Measurements from ENCODE around the gene ATG10. TPM values are rescaled to one million over a fixed set of nuclear protein-coding genes. Genes with fewer than 3 reads are reported as not detected.
"Not testable (repeated sequence)": the region's sequence is repeated elsewhere in the genome, so short reads cannot be mapped to it uniquely, and the experiment has no call there.

ATG10 gene
- total RNA-seq, 1 donor from 2014 or later: 7.6 TPM

- intact Hi-C loops (cut with micrococcal nuclease): no loop called here
These were observed 139.4 kb downstream of the ATG10 start for GRCh38 chr5:82111191-82111590.

DNA sequence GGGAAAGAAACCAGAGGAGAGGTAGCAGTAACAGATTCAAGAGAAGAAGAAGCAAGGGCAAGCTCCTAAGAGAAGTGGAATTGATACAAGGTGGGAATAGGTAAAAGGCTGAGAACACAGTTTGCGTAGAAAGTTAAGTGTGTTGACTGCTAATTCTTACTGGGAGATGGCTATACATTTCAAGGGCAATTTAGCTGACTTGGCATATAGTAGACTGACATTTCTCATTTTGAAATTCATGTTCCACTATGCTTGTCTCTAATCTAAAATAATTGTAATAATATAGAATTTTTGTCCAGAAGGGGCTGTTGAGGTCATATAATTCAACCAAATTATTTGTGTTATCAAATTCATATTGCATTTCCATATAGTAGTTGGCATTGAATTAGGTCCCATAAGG, 144.0 kb downstream of the ATG10 start:
- intact Hi-C loops (cut with micrococcal nuclease): no loop called here

- intact Hi-C loops (cut with micrococcal nuclease): no loop called here
These were observed 148.1 kb downstream of the ATG10 start for GRCh38 chr5:82119889-82120288.

GRCh38 chr5:82129723-82130285, 158.0 kb downstream of the ATG10 start:
- intact Hi-C loops (cut with micrococcal nuclease): no loop called here

DNA sequence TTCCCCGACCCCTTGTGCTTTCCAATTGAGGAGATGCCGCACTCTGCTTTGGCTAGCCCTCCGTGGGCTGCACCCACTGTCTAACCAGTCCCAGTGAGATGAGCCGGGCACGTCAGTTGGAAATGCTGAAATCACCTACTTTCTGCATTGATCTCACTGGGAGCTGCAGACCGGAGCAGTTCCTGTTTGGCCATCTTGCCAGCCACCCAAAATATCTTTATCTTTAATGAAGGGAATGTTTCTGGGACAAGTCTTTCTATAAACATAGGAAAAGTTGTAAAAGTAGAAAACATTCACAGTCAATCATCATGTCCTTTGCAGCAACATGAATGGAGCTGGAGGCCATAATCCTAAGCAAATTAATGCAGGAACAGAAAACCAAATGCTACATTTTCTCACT, 158.8 kb downstream of the ATG10 start:
- intact Hi-C loops (cut with micrococcal nuclease): no loop called here

DNA sequence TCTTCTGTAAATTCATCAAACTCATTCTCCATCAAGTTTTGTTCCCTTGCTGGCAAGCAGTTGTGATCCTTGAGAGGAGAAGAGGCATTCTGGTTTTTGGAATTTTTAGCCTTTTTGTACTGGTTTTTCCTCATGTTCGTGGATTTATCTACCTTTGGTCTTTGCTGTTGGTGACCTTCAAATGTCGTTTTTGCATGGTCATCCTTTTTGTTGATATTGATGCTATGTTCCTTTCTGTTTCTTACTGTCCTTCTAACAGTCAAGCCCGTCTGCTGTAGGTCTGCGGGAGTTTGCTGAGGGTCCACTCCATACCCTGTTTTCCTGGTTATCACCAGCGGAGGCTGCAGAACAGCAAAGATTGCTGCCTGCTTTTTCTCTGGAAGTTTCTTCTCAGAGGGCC, 165.4 kb downstream of the ATG10 start:
- intact Hi-C loops (cut with micrococcal nuclease): no loop called here

DNA sequence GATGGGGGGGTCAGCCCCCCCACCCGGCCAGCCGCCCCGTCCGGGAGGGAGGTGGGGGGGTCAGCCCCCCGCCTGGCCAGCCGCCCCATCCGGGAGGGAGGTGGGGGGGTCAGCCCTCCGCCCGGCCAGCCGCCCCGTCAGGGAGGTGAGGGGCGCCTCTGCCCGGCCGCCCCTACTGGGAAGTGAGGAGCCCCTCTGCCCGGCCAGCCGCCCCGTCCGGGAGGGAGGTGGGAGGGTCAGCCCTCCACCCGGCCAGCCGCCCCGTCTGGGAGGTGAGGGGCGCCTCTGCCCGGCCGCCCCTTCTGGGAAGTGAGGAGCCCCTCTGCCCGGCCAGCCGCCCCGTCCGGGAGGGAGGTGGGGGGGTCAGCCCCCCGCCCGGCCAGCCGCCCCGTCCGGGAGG, 168.0 kb downstream of the ATG10 start:
- intact Hi-C loops (cut with micrococcal nuclease): not testable (repeated sequence)

DNA sequence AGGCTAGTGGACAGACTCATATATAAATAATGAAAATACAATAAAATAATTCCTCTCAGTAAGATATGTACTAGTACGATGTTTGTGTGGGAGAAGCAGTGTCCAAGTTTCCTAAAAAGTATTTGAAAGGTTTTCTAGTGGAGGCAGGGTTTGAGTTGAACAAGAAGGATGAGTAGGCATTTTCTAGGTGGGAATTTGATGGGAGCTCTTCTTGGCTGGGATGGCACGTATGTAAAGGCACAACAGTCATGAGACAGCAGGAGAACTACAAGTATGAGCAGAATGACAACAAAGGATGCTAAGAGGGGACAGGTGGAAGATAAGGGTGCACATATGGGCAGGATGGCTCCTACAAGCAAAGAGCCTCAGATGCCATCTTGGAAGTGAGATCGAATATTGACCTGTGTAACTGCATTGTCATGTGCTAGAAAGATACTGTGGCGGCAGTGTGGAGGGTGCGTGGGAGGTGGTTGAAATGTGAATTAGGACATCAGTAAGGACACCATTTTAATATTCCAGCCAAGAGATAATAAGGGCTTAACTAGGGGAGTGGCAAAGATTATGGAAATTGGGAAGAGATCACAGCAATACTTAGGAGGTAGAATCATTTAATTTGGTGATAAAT, 170.5 kb downstream of the ATG10 start:
- intact Hi-C loops (cut with micrococcal nuclease): no loop called here

DNA sequence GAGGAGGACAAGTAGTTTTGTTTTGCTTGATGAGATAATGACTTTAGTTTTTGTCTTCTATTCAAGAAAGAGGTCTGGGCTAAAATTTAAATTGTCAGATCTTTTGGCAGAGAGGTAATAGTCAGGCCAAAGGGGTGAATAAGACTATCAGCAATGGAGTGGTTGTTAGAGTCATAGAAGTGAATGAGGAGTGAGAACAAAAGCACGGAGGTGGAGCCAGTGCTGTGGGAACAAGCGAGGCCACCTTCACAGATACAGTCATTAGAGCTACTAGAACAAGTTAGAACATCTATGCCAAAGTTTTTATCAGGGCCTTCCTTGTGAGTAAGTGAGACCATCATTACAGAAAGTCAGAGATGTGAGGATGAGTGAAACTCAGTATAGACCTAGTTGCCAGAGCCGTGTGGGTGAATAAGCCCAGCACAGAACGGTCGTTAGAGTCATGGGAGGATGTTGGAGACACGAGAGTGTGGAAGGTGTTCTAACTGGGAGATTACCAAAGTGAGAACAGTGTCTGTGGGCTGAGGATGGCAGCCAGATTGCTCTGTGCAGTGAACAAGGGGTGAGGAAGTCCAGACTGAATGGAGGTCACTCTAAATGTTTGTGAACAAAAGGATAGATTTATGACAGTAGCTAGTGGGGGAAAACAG, 171.2 kb downstream of the ATG10 start:
- intact Hi-C loops (cut with micrococcal nuclease): no loop called here

DNA sequence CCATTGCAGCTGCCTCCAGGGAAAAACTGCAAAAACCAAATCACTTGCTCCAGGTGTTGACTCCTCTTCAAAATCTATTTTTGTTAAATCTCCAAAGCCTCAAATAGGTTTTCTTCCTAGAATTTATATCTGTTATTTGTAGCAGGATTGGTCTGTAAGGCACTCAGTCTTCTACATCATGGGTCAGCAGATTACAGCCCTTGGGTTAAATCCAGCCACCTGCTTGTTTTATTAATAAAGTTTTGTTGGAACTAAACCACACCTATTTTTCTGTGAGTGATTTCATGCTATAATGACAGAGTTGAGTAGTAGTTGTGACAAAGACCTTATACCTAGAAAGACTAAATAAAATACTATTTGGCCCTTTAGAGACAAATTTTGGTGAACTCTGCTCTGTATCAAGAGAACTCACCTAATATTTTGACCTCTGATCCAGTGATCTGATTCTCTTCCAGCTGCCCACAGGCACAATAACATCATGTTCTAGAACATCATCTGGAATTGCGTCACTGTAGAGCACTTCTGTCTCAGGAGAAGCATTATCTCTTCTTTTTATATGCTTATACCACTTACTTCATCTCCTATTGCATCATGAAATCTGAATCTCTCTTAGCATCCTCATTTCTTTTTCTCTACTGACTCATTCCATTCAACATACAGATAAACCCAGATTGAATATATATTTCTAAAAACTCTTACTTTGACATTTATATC, 176.2 kb downstream of the ATG10 start:
- intact Hi-C loops (cut with micrococcal nuclease): no loop called here

- intact Hi-C loops (cut with micrococcal nuclease): no loop called here
These were observed 177.6 kb downstream of the ATG10 start for GRCh38 chr5:82149434-82149833.

GRCh38 chr5:82150559-82150958, 178.7 kb downstream of the ATG10 start:
- intact Hi-C loops (cut with micrococcal nuclease): no loop called here

- intact Hi-C loops (cut with micrococcal nuclease): no loop called here
These were observed 179.4 kb downstream of the ATG10 start for GRCh38 chr5:82151204-82151603.

GRCh38 chr5:82151662-82152061, 179.8 kb downstream of the ATG10 start:
- intact Hi-C loops (cut with micrococcal nuclease): no loop called here

GRCh38 chr5:82152978-82153481, 181.2 kb downstream of the ATG10 start:
- intact Hi-C loops (cut with micrococcal nuclease): no loop called here

DNA sequence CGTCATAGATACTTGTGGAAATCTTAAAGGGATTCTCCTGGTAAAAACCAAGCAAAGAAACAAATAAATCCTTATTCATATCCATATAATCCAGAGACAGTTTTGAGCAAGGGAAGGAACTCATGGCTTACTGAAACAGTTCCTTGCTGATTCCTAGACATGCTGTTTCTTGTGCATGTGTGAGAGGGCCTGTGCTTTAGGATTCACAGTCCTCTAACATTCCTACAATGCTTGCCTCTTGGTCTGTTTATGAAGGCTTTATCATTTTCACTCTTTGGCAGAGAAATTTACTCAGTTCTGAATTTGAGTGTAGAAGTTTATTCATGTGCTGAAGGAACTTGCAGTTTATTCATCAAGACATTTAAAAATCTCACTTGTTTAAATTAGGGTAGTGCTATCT, 183.0 kb downstream of the ATG10 start:
- intact Hi-C loops (cut with micrococcal nuclease): no loop called here

GRCh38 chr5:82155305-82155704, 183.5 kb downstream of the ATG10 start:
- intact Hi-C loops (cut with micrococcal nuclease): no loop called here

GRCh38 chr5:82156874-82157273, 185.1 kb downstream of the ATG10 start:
- intact Hi-C loops (cut with micrococcal nuclease): no loop called here

GRCh38 chr5:82158755-82159413, 187.1 kb downstream of the ATG10 start:
- intact Hi-C loops (cut with micrococcal nuclease): no loop called here

DNA sequence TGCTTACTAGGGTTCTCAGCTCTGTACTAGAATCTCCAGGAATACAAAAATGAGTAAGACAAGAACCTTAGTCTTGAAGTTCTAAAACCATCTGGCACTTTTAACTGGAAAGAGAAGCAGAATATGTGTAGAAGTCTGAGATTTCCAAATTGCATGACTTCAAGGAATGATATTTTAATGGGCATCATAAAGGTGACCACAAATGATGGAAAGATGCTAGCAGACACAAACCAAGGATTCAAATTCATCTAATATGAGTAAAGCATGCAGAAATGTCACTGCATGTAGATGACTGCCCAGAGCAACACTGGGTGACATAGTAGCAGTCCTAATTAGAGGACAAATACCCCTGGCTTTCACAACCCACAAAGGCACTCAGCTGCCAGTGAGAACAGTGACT, 189.1 kb downstream of the ATG10 start:
- intact Hi-C loops (cut with micrococcal nuclease): loop anchor here (10.0 kb wide), 2 partner anchors 56 to 186 kb away; partner anchors contain the start of gene ATG10

GRCh38 chr5:82162573-82162972, 190.8 kb downstream of the ATG10 start:
- intact Hi-C loops (cut with micrococcal nuclease): loop anchor here (10.0 kb wide), 2 partner anchors 58 to 188 kb away; partner anchors contain the start of gene ATG10

Measured in T-helper 2 cell treated with Interferon-gamma antibody and Interleukin-4, amounts not matched to agents 100 ng/mL and 5 ng/mL, for 36 hours (primary cell).